Measurements from ENCODE around the gene ALB.

ALB gene

DNA sequence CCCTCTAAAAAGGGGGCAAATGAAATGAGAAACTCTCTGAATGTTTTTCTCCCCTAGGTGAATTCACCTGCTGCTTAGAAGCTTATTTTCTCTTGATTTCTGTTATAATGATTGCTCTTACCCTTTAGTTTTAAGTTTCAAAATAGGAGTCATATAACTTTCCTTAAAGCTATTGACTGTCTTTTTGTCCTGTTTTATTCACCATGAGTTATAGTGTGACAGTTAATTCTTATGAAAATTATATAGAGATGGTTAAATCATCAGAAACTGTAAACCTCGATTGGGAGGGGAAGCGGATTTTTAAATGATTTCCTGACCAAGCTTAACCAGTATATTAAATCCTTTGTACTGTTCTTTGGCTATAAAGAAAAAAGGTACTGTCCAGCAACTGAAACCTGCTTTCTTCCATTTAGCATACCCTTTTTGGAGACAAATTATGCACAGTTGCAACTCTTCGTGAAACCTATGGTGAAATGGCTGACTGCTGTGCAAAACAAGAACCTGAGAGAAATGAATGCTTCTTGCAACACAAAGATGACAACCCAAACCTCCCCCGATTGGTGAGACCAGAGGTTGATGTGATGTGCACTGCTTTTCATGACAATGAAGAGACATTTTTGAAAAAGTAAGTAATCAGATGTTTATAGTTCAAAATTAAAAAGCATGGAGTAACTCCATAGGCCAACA, 4.2 kb downstream of the ALB start:
- Histone ChIP-seq H3K4me2 (ENCODE audit: low read length) (no peak overlapping the region), H3K27ac (ENCODE audit: low read length) (no peak overlapping the region), H4K20me1 (ENCODE audit: insufficient read depth, low read length) (no peaks in the 10 kb centered on the region), H2AFZ (ENCODE audit: low read depth, low read length) (no peak overlapping the region), H3K4me3 (ENCODE audit: low read length) (no peak overlapping the region), H3K4me1 (ENCODE audit: low read length) (no peaks in the 10 kb centered on the region), H3K9ac (ENCODE audit: low read length) (no peak overlapping the region), H3K36me3 (replicated peaks; ENCODE audit: low read depth, low read length) (no peaks in the 10 kb centered on the region), H3K27me3 (ENCODE audit: low read depth, low read length) (no peaks in the 10 kb centered on the region), H3K79me2 (ENCODE audit: low read length) (no peaks in the 10 kb centered on the region), H3K9me3 (ENCODE audit: insufficient read depth, low read length) (no peaks in the 10 kb centered on the region)
- TF ChIP-seq, protein P1, sequence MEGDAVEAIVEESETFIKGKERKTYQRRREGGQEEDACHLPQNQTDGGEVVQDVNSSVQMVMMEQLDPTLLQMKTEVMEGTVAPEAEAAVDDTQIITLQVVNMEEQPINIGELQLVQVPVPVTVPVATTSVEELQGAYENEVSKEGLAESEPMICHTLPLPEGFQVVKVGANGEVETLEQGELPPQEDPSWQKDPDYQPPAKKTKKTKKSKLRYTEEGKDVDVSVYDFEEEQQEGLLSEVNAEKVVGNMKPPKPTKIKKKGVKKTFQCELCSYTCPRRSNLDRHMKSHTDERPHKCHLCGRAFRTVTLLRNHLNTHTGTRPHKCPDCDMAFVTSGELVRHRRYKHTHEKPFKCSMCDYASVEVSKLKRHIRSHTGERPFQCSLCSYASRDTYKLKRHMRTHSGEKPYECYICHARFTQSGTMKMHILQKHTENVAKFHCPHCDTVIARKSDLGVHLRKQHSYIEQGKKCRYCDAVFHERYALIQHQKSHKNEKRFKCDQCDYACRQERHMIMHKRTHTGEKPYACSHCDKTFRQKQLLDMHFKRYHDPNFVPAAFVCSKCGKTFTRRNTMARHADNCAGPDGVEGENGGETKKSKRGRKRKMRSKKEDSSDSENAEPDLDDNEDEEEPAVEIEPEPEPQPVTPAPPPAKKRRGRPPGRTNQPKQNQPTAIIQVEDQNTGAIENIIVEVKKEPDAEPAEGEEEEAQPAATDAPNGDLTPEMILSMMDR (IDR thresholded peaks at IDR 0.05; ENCODE audit: low read depth, low read length): no peak
- no peak for TF ChIP-seq EZH2phosphoT487 (IDR thresholded peaks at IDR 0.05; ENCODE audit: low read depth)

DNA sequence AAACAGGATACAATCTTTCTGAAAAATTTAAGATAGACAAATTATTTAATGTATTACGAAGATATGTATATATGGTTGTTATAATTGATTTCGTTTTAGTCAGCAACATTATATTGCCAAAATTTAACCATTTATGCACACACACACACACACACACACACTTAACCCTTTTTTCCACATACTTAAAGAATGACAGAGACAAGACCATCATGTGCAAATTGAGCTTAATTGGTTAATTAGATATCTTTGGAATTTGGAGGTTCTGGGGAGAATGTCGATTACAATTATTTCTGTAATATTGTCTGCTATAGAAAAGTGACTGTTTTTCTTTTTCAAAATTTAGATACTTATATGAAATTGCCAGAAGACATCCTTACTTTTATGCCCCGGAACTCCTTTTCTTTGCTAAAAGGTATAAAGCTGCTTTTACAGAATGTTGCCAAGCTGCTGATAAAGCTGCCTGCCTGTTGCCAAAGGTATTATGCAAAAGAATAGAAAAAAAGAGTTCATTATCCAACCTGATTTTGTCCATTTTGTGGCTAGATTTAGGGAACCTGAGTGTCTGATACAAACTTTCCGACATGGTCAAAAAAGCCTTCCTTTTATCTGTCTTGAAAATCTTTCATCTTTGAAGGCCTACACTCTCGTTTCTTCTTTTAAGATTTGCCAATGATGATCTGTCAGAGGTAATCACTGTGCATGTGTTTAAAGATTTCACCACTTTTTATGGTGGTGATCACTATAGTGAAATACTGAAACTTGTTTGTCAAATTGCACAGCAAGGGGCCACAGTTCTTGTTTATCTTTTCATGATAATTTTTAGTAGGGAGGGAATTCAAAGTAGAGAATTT, 5.2 kb downstream of the ALB start:
- TF ChIP-seq, protein P1 (IDR thresholded peaks at IDR 0.05; ENCODE audit: low read depth, low read length): no peak
- TF ChIP-seq EZH2phosphoT487 (IDR thresholded peaks at IDR 0.05; ENCODE audit: low read depth): no peak
- no peak overlapping the region for H3K27ac ChIP-seq (ENCODE audit: low read length)
- no peaks in the 10 kb centered on the region for H3K79me2 ChIP-seq (ENCODE audit: low read length)
- H3K9me3 ChIP-seq (ENCODE audit: insufficient read depth, low read length): no peaks in the 10 kb centered on the region
- H3K27me3 ChIP-seq (ENCODE audit: low read depth, low read length): no peaks in the 10 kb centered on the region
- no peaks in the 10 kb centered on the region for H4K20me1 ChIP-seq (ENCODE audit: insufficient read depth, low read length)
- no peak overlapping the region for H3K4me2 ChIP-seq (ENCODE audit: low read length)
- no peak overlapping the region for H3K4me3 ChIP-seq (ENCODE audit: low read length)
- H2AFZ ChIP-seq (ENCODE audit: low read depth, low read length): no peak overlapping the region
- no peaks in the 10 kb centered on the region for H3K36me3 ChIP-seq (replicated peaks; ENCODE audit: low read depth, low read length)
- no peak overlapping the region for H3K9ac ChIP-seq (ENCODE audit: low read length)
- no peaks in the 10 kb centered on the region for H3K4me1 ChIP-seq (ENCODE audit: low read length)

DNA sequence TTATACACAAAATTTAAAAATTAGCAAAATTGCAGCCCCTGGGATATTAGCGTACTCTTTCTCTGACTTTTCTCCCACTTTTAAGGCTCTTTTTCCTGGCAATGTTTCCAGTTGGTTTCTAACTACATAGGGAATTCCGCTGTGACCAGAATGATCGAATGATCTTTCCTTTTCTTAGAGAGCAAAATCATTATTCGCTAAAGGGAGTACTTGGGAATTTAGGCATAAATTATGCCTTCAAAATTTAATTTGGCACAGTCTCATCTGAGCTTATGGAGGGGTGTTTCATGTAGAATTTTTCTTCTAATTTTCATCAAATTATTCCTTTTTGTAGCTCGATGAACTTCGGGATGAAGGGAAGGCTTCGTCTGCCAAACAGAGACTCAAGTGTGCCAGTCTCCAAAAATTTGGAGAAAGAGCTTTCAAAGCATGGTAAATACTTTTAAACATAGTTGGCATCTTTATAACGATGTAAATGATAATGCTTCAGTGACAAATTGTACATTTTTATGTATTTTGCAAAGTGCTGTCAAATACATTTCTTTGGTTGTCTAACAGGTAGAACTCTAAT, 6.0 kb downstream of the ALB start:
- H2AFZ ChIP-seq (ENCODE audit: low read depth, low read length): no peak overlapping the region
- H3K4me3 ChIP-seq (ENCODE audit: low read length): no peak overlapping the region
- no peaks in the 10 kb centered on the region for H3K27me3 ChIP-seq (ENCODE audit: low read depth, low read length)
- TF ChIP-seq EZH2phosphoT487 (IDR thresholded peaks at IDR 0.05; ENCODE audit: low read depth): no peak
- TF ChIP-seq, protein P1 (IDR thresholded peaks at IDR 0.05; ENCODE audit: low read depth, low read length): no peak
- H4K20me1 ChIP-seq (ENCODE audit: insufficient read depth, low read length): no peaks in the 10 kb centered on the region
- no peak overlapping the region for H3K4me2 ChIP-seq (ENCODE audit: low read length)
- no peaks in the 10 kb centered on the region for H3K79me2 ChIP-seq (ENCODE audit: low read length)
- H3K9me3 ChIP-seq (ENCODE audit: insufficient read depth, low read length): no peaks in the 10 kb centered on the region
- H3K9ac ChIP-seq (ENCODE audit: low read length): no peak overlapping the region
- H3K4me1 ChIP-seq (ENCODE audit: low read length): no peaks in the 10 kb centered on the region
- no peaks in the 10 kb centered on the region for H3K36me3 ChIP-seq (replicated peaks; ENCODE audit: low read depth, low read length)
- no peak overlapping the region for H3K27ac ChIP-seq (ENCODE audit: low read length)
